IPS-18c (cell line): Measurements from ENCODE around the gene ATP5MC2.
A peak's percentile ranks its signal among the peaks of the same experiment; 100 is the strongest.
"Not testable (repeated sequence)": the region's sequence is repeated elsewhere in the genome, so short reads cannot be mapped to it uniquely, and the experiment has no call there.

Experiments used
- H3K4me3 ChIP-seq: 2 replicates; pipeline ENCODE4 v1.7.0; 2013; ENCODE audit warnings: low read depth, mild to moderate bottlenecking, low read length, moderate library complexity; ENCODE audit not compliant: insufficient read depth
- H3K9me3 ChIP-seq: one replicate; pipeline ENCODE4 v1.6.1; 2013; ENCODE audit warnings: mild to moderate bottlenecking, low read length, moderate library complexity; ENCODE audit not compliant: control insufficient read depth, insufficient read depth

The ATP5MC2 gene

GRCh38 chr12:53696655-53697331, 20.9 kb upstream of the ATP5MC2 start:
- Histone ChIP-seq H3K9me3 (peaks cover 2% of the 10 kb centered on the region), H3K4me3 (peak overlapping the region; percentile 57; the same call in 1 of the 2 replicates)

GRCh38 chr12:53696285-53696654, 20.4 kb upstream of the ATP5MC2 start:
- Histone ChIP-seq H3K9me3 (peaks cover 2% of the 10 kb centered on the region), H3K4me3 (peak overlapping the region; percentile 57; the same call in 1 of the 2 replicates)

- Histone ChIP-seq H3K4me3 (peak overlapping the region; percentile 57), H3K9me3 (peaks cover 2% of the 10 kb centered on the region)
Measured at GRCh38 chr12:53695152-53696145, 19.6 kb upstream of the ATP5MC2 start.

DNA sequence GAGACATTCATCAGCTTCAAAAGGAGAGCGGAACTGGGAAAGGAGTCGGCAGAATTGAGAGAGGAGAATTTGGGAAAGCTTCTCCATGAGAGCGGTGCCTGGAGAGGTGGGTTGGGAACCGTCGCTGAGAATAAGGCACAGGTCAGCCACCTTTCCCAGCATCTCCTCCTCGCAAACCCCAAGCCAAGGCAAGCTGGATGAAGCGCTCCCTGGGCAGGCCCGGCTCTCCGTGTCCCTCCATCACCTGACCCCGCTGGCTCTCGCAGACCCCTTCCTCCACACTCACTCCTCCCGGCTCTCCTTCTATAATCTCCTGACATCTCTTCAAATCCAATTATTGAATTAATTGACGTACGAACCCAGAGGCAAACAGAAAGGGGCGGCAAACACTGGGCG, 18.9 kb upstream of the ATP5MC2 start:
- Histone ChIP-seq H3K4me3 (peak overlapping the region; percentile 57; the same call in 1 of the 2 replicates), H3K9me3 (peaks cover 2% of the 10 kb centered on the region)

- Histone ChIP-seq H3K4me3 (no peak overlapping the region), H3K9me3 (no peaks in the 10 kb centered on the region)
Measured at GRCh38 chr12:53688134-53688533, 12.3 kb upstream of the ATP5MC2 start.

- H3K4me3 ChIP-seq = no peak overlapping the region
Measured at GRCh38 chr12:53686436-53686835, 10.6 kb upstream of the ATP5MC2 start.

GRCh38 chr12:53684654-53685220, 8.9 kb upstream of the ATP5MC2 start:
- H3K9me3 ChIP-seq = no peaks in the 10 kb centered on the region
- no peak overlapping the region for H3K4me3 ChIP-seq

More at GRCh38 chr12:53686436-53686835, 10.6 kb upstream of the ATP5MC2 start:
- H3K9me3 ChIP-seq = no peaks in the 10 kb centered on the region

- H3K9me3 ChIP-seq = no peaks in the 10 kb centered on the region
- no peak overlapping the region for H3K4me3 ChIP-seq
Measured at GRCh38 chr12:53683983-53684382, 8.1 kb upstream of the ATP5MC2 start.

DNA sequence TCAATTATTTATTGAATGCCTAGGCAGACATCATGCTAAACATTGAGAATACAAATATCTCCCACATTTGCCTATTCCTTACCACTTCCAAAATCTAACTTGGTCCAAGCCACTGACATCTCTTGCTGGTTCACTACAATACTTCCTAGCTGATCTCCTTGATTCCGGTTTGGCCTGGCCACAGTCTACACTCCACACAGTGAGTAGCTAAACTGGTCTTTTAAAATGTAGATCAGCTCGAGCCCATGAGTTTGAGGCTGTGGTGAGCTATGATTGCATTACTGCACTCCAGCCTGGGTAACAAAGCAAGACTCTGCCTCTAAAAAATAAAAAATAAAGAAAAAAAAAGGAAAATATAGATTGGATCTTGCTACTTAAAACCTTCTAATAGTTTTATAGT, 7.6 kb upstream of the ATP5MC2 start:
- Histone ChIP-seq H3K4me3 (no peak overlapping the region), H3K9me3 (no peaks in the 10 kb centered on the region)

DNA sequence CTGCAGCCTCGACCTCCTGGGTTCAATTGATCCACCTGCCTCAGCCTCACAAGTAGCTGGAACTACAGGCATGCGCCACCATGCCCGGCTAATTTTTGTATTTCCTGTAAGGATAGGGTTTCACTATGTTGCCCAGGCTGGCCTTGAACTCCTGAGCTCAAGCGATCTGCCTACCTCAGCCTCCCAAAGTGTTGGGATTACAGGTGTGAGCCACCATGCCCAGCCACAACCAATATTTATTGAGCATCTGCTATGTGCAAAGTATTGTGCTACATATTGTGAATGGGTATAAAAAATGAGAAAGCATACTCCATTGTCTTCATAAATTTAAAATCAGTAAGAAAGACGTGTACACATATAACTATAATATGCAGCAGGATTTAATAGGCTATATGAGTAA, 4.2 kb upstream of the ATP5MC2 start:
- not testable (repeated sequence) for H3K9me3 ChIP-seq

GRCh38 chr12:53677800-53678148, 1.9 kb upstream of the ATP5MC2 start:
- H3K9me3 ChIP-seq = no peaks in the 10 kb centered on the region
- H3K4me3 ChIP-seq = peak overlapping the region; percentile 42; the same call in 1 of the 2 replicates

More for the DNA sequence above, 4.2 kb upstream of the ATP5MC2 start:
- H3K4me3 ChIP-seq = not testable (repeated sequence)

DNA sequence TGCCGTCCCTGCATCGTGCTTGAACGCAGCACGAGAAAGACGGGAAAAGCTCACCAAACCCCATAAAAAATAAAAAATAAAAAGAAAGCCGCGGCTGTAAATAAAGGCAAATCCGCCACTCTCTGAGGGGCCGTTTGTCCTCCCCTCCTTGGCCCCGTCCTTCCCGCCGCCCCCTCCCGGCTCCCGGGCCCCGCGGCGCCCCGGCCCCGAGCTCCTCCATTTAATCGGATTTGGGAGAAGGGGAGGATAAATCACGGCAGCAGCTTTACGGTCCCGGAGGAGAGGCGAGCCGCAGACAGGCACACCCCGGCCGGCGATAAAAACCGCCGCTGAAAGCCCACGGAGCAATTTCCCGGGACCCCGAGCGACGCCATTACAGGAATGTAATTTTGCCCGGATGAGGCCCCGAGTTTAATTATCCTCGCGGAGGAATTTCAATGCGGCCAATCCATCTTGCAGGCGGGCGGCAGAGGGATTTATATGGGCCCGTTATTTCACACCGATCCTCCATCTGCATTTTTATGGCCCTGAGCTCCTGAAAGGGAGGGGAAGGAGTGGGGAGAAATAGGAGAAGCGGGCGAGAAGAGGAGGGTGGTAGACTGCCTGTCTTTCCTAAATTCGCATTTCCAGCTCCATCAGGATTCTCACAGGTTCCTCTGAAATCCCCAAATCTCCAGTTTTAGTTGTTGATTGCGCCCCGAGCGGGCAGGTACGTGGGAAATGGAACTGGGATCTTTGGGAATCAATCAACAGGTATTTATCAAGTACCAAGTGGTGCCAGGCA, 1.3 kb upstream of the ATP5MC2 start:
- Histone ChIP-seq H3K4me3 (peak overlapping the region; percentile 42), H3K9me3 (no peaks in the 10 kb centered on the region)

DNA sequence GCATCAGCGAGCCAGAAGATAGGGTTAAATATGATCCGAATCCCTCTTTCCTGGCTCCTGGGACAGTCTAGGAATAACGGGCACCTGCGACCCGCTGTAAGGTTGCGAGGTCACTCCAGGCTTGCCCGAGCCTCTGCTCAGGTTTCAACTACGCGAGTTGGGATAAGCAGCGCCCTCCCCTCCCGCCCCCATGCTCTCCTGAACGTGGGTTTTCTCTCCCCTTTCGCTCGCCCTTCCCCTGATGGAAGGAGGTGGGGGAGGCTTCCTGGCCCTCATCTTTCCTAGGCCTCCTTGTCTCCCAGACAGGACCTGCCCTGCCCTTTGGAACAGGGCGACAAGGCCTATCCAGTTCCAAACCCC, 753 bp upstream of the ATP5MC2 start:
- peak overlapping the region; percentile 42 for H3K4me3 ChIP-seq

GRCh38 chr12:53674977-53675700, 744 bp downstream of the ATP5MC2 start:
- Histone ChIP-seq H3K4me3 (peak overlapping the region; percentile 75), H3K9me3 (no peaks in the 10 kb centered on the region)

More for the DNA sequence above, 753 bp upstream of the ATP5MC2 start:
- no peaks in the 10 kb centered on the region for H3K9me3 ChIP-seq

GRCh38 chr12:53670971-53671370, 4.9 kb downstream of the ATP5MC2 start:
- no peak overlapping the region for H3K4me3 ChIP-seq
- no peaks in the 10 kb centered on the region for H3K9me3 ChIP-seq

GRCh38 chr12:53670308-53670707, 5.6 kb downstream of the ATP5MC2 start:
- Histone ChIP-seq H3K4me3 (no peak overlapping the region), H3K9me3 (no peaks in the 10 kb centered on the region)
